ENCODE results near the gene PFAS.
A peak's percentile ranks its signal among the peaks of the same experiment; 100 is the strongest.

PFAS gene

DNA sequence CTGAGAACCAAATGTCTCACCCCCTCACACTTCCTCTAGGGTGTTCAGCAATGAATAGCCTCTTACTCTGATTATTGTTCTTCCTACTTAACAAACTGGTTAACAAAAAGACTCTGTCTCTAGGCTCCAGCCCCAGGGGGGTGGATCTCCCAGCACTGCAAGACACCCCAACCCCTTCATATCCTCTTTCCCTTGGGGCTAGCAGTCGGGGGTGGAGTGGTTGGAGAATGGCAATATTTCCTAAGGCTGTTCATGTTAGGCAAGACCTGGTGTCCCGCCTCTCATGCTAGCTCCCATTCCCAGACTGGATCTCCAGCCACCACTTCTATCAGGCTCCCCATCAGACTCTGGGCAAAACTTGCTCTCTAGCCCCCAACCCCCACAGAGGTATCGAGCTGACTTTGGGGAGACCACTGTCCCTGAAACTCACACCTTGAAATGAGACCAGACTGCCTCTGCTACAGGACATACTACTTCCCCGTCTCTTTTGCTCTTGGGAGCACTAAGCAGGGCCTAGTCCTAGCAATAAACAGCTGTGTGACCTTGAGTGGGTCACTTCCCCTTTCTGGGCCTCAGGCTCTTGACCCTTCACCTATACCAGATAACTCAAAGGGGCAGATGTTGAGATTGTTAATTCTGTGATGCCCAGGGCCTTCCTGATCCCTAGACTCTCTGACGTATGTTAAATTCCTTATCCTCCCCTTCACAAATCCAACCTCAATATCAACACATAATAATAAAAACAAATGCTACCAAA is 43.7 kb downstream of the PFAS start:
- intact Hi-C loops (cut with DNase I; ENCODE audit: low total_unique reads): loop anchor here (5.0 to 10.0 kb wide), 2 partner anchors 46 to 98 kb away; partner anchors contain the start of genes BORCS6, CTC1 and PFAS
- Histone ChIP-seq H3K4me1 (peaks cover 0 to 28% (median 16%) of the 10 kb centered on the region in 4 donors), H3K36me3 (no peaks in the 10 kb centered on the region), H3K27ac (no peak overlapping the region), H3K27me3 (no peaks in the 10 kb centered on the region), H3K9me3 (no peaks in the 10 kb centered on the region), H3K4me3 (no peak overlapping the region)
- TF ChIP-seq, protein P1, sequence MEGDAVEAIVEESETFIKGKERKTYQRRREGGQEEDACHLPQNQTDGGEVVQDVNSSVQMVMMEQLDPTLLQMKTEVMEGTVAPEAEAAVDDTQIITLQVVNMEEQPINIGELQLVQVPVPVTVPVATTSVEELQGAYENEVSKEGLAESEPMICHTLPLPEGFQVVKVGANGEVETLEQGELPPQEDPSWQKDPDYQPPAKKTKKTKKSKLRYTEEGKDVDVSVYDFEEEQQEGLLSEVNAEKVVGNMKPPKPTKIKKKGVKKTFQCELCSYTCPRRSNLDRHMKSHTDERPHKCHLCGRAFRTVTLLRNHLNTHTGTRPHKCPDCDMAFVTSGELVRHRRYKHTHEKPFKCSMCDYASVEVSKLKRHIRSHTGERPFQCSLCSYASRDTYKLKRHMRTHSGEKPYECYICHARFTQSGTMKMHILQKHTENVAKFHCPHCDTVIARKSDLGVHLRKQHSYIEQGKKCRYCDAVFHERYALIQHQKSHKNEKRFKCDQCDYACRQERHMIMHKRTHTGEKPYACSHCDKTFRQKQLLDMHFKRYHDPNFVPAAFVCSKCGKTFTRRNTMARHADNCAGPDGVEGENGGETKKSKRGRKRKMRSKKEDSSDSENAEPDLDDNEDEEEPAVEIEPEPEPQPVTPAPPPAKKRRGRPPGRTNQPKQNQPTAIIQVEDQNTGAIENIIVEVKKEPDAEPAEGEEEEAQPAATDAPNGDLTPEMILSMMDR (IDR thresholded peaks at IDR 0.05): no peak
- DNase-seq: no peak

DNA sequence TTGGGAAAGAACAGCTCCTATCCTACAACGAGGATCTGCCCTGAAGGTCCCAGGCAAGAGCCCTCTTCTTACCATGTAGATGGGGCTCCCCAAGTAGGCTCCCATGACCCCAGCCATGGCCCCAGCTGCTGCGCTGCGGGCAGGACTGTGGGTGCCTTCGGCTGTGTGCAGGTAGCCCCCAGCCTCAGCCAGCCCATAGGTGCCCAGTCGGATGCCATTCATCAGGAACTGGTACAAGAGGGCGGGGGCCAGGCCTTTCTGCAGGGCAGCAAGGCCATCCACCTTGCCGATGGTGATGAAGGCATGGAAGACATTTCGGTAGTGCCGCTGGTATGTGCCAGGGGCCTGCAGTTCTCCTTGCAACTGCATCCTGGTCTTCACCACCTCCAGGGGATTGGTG is 45.3 kb downstream of the PFAS start:
- H3K36me3 ChIP-seq: no peaks in the 10 kb centered on the region
- TF ChIP-seq, protein P1 (IDR thresholded peaks at IDR 0.05): no peak
- H3K4me3 ChIP-seq: no peak overlapping the region
- H3K4me1 ChIP-seq: peaks cover 0 to 19% (median 11%) of the 10 kb centered on the region in 4 donors
- no peaks in the 10 kb centered on the region for H3K27me3 ChIP-seq
- H3K9me3 ChIP-seq: no peaks in the 10 kb centered on the region
- intact Hi-C loops (cut with DNase I; ENCODE audit: low total_unique reads): loop anchor here (5.0 to 10.0 kb wide), 2 partner anchors 47 to 100 kb away; partner anchors contain the start of genes BORCS6, CTC1 and PFAS
- DNase-seq: no peak
- H3K27ac ChIP-seq: peak overlapping the region in 1 of 2 donors; percentile 84

DNA sequence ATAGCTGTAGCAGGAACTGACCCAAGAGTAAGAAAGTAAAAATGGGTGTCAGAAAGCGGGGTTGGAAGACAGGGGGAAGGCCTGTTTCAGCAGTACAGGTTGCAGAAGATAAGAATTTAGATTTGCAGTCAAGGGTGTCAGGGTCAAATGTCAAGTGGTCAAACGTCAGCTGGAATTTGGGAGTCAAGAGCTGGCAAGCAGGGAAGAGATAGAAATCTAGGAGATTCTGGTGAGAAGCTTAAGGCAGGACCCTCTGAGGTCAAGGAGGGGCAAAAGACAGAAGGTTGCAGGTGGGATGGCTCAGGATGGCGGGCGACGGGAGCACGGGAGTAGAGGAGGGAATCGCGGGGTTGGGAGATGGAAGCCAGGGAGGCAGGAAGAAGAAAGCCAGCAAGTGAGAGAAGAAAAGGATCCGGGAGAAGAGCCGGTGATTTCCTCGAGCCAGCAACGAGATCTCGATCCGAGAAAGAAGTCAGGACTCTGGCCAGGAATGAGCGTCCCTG is 45.8 kb downstream of the PFAS start:
- Histone ChIP-seq H3K36me3 (no peaks in the 10 kb centered on the region), H3K27ac (peak overlapping the region; percentile 84), H3K27me3 (no peaks in the 10 kb centered on the region), H3K9me3 (no peaks in the 10 kb centered on the region), H3K4me3 (peak overlapping the region; percentile 62 to 80), H3K4me1 (peaks cover 0 to 14% (median 7%) of the 10 kb centered on the region in 4 donors)
- DNase-seq: no peak
- TF ChIP-seq, protein P1 (IDR thresholded peaks at IDR 0.05): no peak
- intact Hi-C loops (cut with DNase I; ENCODE audit: low total_unique reads): loop anchor here (5.0 to 10.0 kb wide), 2 partner anchors 48 to 100 kb away; partner anchors contain the start of genes BORCS6, CTC1 and PFAS

DNA sequence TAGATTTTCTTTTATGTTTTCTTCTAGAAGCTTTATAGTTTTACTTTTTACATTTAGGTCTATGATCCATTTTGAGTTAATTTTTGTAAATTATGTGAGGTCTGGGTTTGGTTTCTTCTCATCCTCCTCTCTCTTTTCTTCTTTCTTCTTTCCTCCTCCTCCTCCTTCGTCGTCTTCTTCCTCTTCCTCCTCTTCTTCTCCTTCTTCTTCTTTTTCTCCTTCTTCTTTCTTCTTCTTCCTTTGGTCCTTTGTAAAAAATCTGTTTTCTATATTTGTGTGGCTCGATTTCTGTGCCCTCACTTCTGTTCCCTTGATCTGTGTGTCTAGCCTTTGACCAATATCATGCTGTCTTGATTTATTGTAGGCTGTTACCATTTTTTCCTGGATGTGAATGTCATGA is 51.1 kb downstream of the PFAS start:
- Histone ChIP-seq H3K36me3 (no peaks in the 10 kb centered on the region), H3K9me3 (no peaks in the 10 kb centered on the region), H3K4me1 (peaks cover 0 to 3% (median 0%) of the 10 kb centered on the region in 4 donors), H3K27ac (no peak overlapping the region), H3K27me3 (no peaks in the 10 kb centered on the region), H3K4me3 (no peak overlapping the region)
- no peak for DNase-seq
- TF ChIP-seq, protein P1 (IDR thresholded peaks at IDR 0.05): no peak
- intact Hi-C loops (cut with DNase I; ENCODE audit: low total_unique reads): loop anchor here (10.0 kb wide), 1 partner anchor 185 kb away; the partner anchor contains the start of gene ALOXE3

DNA sequence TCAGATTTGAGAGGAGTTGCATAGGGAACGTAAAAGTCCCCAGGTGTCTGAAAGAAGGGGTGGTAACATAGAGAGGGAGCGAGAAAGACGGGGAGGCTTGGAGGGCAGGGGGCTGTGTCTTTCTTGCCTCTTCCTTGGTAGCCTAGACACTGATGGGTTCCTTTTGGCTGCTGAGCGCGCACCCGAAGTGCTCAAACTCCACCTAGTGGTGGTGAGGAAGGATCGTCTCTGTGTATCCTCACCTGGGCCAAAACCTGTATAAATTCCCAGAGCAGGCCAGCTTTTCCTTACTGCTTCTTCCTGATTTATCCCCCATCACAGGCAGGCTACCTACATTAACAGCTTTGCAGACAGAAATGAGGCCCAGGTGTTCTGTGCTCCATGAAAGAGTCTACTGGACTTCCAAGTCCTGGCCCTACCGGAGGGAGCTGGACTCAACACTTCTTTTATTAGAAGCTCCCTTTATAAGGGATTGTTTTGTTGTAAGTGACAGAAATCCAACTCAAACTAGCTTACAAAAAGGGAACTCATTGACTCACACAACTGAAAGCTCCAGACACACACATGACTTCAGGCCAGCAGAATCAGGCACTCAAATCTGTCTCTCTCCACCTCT is 51.6 kb downstream of the PFAS start:
- no peaks in the 10 kb centered on the region for H3K36me3 ChIP-seq
- H3K9me3 ChIP-seq: no peaks in the 10 kb centered on the region
- TF ChIP-seq, protein P1 (IDR thresholded peaks at IDR 0.05): peak; percentile 76 to 82
- no peak overlapping the region for H3K4me3 ChIP-seq
- no peaks in the 10 kb centered on the region for H3K27me3 ChIP-seq
- intact Hi-C loops (cut with DNase I; ENCODE audit: low total_unique reads): loop anchor here (10.0 kb wide), 1 partner anchor 186 kb away; the partner anchor contains the start of gene ALOXE3
- H3K4me1 ChIP-seq: peaks cover 0 to under 1% (median 0%) of the 10 kb centered on the region in 4 donors
- DNase-seq: peak in 1 of 2 donors; percentile 50
- H3K27ac ChIP-seq: no peak overlapping the region

Measured in tibial artery (tissue), 4 donors.